ENCODE data around the gene SCP2.

The SCP2 gene

DNA sequence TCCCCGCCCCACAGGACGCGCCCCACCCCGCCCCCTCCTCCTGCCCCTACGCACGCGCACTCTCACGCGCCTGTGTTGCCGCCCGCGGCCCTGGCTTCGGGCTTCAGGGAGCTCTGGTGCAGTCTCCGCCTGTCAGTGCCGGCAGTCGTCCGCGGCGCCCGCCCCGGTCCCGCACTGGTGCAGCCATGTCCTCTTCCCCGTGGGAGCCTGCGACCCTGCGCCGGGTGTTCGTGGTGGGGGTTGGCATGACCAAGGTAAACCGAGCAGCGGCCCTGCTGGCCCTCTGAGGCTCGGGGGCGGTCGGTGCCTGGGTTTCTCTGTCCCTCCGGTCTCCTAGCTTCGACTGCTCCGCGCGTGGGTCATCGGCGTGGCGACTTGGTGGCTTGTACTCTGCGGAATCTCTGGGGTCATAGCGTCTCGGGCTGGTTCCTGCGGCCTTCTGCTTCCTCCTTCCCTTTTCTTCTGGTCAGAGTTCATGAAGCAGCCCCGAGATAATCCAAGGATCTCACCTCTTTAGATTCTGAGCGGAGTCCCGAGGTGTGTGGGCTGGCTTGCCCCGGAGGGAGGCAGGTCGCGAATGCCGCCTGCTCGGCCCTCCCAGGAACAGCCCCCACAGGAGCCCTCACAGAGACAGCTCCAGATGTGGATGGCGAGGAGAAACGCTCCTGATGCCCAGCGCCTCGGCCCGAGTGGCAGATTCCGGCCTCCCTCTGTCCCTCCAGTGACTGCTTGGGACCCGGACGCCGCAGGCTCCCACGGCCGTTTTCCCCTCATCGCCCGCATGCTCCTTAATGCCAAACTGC lies at the start of gene SCP2:
Gene SCP2, plus strand, starts transcription at position 65 of the 803 bp plus-strand sequence. Its CDS starts 121 bp downstream, at position 186.
- DNase-seq (ENCODE audit: low spot score): no peak

DNA sequence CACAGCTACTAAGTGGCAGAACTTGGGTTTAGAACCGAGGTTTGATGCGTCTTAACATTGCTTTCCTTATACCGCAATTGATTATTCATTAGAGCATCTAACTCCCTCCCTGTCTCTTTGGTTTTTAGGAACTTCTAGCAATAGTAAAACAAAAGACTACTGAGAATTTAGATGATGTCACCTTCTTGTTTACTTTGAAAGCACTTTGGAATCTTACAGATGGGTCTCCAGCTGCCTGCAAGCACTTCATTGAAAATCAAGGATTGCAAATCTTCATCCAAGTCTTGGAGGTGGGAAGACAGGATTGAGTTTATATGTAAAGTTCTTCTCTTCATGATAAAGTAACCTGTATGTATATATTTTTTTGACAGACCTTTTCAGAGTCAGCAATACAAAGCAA lies 49.5 kb upstream of the SCP2 start:
- no peak for DNase-seq (ENCODE audit: low spot score)

DNA sequence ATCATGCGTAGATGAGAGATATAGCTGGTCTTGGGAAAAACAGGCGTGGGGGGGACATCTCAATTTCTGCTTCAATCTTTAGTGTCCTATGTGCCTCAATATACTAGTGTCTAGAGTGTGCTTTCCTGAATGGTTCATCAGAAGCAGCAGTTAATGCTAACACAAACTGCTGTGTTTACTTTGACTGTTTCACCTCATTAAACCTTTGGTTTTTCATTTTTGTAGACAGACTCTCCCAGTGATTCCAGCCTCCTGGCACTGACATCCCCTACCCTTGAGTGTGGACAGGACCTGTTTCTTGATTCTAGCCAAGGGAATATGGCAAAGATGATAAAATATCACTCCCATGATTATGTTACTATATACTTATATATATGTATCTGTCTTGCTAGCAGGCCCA lies 46.9 kb upstream of the SCP2 start:
- DNase-seq (ENCODE audit: low spot score): no peak

- no peak for DNase-seq (ENCODE audit: low spot score)
These were observed 39.6 kb upstream of the SCP2 start for GRCh38 chr1:52887483-52887882.

DNA sequence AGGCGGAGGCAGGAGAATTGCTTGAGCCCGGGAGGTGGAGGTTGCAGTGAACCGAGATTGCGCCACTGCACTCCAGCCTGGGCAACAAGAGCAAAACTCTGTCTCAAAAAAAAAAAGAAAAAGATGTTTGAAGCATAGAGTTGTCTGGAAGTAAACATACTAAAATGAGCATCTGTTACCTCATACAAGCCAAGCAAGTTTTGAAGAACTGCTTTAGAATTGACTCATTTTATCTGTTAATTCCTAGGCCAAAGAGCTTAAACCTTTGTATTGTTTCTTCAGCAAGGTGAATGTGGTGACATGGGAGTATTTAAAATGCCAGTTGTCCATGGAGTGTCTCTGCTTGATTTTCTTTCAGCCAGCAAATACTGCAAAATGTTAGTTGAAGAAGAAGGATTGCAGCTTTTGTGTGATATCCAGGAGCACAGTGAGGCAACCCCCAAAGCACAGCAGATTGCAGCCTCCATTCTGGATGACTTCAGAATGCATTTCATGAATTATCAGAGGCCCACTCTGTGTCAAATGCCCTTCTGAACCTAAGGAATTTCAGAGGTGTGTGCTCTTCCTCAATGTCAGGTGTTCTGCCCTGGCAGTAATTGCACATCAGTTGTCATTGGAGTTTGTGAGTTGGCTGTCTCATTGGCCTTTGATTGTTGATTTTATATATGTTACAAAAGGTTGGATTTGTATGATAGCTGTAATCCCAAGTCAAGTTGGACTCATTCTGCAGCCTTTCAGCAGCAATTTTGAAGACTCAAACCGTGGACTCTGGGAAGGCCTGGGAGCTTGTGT lies 34.5 kb upstream of the SCP2 start:
- no peak for DNase-seq (ENCODE audit: low spot score)

DNA sequence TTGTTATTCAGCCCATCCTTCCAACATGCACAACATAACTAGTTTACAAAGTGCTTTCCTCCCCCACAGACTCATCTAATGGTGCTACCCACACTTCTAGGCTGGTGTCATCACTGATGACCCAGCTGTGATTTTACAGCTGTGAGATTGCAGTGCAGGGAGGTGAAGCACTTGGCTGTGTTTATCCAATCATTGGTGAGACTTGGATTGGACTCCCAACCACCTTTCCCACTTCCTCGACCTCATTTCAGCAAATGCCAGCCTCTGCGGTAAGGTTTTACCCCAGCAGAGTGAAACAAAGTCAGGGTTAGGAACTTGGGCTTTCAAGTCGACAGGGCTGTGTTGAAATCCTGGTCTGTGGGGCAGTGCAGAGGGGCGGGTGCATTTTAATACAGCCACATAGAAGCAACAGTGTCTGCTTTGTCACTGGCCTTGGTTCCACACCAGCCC lies 27.6 kb upstream of the SCP2 start:
- DNase-seq (ENCODE audit: low spot score): no peak

- DNase-seq (ENCODE audit: low spot score): no peak
These were observed 26.7 kb upstream of the SCP2 start for GRCh38 chr1:52900402-52900801.

DNA sequence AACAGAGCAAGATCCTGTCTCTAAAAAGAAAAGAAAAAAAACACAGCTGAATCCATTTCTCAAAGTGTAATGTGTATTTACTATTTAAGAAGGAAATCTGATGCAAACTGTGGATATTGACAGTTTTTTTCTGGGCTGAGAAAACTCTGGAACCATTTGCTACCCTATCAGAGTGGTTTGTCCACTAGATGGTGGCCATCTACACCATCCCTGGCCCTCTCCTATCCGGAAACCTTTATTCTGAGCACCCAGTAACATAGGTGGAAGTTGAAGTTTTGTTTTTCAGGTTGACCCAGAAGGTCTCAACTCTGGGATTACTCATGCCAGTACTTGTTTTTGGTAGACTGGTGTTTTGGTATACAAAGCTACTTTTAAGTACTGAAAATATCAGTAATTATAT lies 25.7 kb upstream of the SCP2 start:
- DNase-seq (ENCODE audit: low spot score): no peak

DNA sequence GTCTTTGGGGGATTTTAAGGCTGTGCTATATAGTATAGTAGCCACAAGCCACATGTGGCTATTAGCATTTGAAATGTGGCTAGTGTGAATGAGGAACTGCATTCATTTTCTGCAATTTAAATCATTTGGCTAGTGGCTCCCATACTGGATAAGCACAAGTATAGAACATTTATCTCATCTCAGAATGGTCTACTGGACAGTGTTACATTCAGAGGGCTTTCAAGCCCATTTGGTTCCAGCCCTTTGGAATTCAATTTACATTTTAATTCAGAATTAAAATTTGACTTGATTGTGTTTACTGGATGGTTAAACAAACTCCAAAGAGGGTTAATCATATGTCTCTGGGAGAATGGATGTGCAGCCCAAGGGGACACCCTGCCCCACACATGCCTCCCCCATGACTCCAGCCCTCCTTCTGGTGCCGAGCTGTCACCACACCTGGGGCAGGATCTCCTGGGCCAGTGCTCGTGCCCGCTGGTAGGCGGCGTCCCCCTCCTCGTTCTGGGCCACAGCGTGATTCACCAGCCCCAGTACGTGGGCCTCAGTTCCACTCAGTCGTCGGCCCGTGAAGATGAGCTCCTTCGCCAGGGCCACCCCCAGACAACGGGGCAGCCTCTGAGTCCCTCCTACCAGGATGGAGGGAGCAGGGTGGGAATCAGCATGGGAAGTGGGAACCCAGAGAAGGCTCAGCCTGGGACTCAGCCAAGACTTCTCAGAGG lies 22.7 kb upstream of the SCP2 start:
- no peak for DNase-seq (ENCODE audit: low spot score)

DNA sequence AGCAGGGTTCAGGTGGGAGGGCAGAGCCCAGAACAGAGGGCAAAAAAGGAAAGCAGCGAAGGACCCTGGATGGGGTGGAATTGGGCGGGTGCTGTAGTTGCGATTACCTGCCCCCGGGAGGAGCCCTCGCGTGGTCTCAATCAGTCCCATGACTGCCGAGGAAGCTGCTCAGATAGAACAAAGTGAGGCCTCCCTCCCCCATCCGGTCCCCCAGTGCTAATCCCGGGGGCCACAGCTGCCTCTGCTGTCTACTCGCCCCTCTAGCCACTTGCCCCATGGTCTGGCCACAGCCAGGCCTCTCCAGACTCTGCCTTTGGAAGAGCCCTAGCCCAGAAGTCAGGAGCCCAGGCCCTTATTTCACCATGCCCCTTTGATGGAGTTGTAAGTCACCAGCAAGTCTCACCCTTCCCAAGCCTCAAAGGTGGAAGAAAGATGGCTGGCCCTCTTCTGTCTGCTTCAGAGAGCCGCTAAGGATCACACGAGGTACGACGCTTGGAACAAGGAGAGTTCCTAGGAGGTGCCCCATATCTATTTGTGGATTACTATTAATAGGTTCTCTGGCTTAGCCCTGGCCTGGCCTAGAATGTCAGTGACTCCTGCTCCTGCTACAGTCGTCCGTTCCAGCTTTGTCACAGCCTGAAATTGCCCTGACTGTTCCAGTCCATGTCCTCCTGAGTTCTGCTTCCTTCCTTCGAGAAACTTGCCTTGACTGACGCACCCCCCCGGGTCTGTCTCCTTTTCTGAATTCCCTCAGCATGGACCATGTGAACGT lies 22.0 kb upstream of the SCP2 start:
- peak; percentile 51 for DNase-seq (ENCODE audit: low spot score)

GRCh38 chr1:52906135-52906603 lies 20.9 kb upstream of the SCP2 start:
- DNase-seq (ENCODE audit: low spot score): no peak

DNA sequence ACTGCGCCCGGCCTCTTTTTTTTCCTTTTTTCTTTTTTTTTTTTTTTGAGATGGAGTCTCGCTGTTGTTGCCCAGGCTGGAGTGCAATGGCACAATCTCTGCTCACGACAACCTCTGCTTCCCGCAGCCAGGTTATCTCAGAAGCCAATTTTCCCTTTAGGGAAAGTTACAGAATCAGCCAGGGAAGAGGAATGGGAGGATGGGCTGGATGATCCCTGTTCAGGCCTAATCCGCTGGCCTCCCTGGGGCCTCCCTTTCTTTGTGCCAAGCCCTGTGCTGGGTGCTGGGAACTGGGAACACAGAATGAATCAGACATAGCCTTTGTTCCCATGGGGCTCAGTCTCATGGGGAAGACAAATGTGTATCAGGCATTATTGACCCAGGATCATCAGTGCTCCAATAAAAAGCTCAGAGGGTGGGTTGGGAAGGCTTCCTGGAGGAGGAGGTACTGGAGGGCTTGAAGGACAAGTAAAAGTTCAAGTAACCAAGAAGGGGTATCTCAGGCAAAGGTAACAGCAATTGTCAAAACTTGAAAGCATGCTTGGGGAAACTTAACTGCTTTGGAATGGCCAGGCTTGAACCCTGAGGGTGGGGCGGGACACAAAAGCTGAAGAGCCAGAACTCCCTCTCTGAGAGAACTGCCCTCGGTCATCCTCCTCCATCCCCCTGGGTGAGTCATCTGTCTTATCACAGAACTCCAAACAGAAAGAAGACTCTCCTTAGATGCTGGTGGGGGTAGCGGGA lies 19.8 kb upstream of the SCP2 start:
- DNase-seq (ENCODE audit: low spot score): no peak

DNA sequence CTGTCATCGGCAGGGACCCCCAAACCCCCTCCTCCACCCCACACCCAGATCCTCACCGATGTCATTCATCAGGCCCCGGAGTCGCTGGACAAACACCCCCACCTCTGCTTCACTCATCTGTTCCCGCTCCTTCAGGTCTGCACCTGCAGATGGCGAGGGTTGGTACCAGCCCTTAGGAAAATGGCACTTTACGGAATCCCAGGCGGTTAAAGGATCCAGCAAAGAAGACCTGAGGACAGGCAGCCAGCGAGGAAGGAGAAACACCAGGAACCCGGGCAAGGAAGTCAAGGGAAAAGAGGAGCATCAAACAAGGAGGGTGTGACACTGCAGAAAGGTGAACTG lies 19.3 kb upstream of the SCP2 start:
- DNase-seq (ENCODE audit: low spot score): no peak

GRCh38 chr1:52911541-52911940 lies 15.5 kb upstream of the SCP2 start:
- DNase-seq (ENCODE audit: low spot score): no peak

DNA sequence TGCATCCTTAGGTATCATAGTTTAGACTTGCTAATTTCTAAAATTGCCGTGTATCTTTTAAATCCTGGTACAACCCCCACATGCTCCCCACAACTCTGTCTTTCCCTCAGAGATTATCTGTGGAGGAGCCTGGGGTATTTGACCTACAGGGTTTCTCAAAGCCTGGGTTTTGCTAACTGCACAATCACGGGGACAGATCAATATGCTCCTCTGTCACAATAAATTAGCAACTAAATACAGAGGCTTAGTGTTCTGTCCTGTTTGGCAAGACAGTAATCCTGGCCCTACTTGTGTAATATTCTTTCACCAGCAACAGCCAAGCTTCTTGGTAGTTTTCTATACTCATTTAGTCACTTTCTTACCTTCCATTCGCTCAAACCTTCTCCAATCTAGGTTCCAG lies 14.1 kb upstream of the SCP2 start:
- DNase-seq (ENCODE audit: low spot score): no peak

- peak; percentile 38 for DNase-seq (ENCODE audit: low spot score)
These were observed 13.5 kb upstream of the SCP2 start for GRCh38 chr1:52913537-52913936.

DNA sequence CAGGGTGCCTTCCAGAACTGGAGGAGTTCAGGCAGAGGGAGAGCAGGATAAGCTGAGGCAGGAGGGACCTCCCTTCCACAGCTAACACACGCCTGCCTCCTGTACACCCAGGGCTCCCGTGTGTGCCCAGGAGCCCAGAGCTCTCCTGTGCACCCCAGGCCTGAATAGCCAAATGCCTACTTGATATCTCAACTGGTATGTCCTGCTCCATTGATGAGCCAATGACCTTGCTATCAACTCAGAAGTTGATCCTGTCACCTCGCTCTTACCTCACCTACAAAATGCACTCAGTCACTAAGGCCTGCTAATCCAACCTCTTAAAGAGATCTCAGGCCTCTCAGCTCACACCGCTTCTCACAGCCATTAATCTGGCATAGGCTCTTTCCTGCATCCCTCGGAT lies 12.6 kb upstream of the SCP2 start:
- no peak for DNase-seq (ENCODE audit: low spot score)

GRCh38 chr1:52915211-52915854 lies 11.7 kb upstream of the SCP2 start:
- no peak for DNase-seq (ENCODE audit: low spot score)

DNA sequence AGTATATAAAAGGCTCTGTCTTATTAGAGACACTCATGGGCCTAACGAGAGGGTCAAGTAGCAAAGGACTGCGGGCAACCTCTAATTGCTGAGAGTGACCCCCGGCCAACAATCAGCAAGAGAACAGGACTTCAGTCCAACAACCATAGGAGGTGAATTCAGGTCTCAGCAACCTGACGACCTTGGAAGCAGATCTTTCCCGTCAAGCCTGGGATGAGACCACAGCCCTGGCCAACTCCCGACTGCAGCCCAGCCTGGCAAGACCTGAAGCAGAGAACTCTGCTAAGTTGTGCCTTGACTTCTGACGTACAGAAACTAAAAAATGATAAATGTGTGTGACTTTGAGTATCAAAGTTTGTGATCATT lies 11.2 kb upstream of the SCP2 start:
- no peak for DNase-seq (ENCODE audit: low spot score)

- DNase-seq (ENCODE audit: low spot score): no peak
These were observed 10.7 kb upstream of the SCP2 start for GRCh38 chr1:52916241-52916975.

Measured in NAMALWA (cell line).